Vagina (tissue), 2 donors: ENCODE measurements around the gene FHIT. TPM values are rescaled to one million over a fixed set of nuclear protein-coding genes. Genes with fewer than 3 reads are reported as not detected.

Experiments
- DNase-seq, 2 donors: peaks; one replicate each; pipeline ENCODE4 v3.0.0-alpha.2; 2017; ENCODE audit errors: extremely low spot score in 2 of 2
- H3K27ac ChIP-seq: fragments of 200-600 bp; sonication (generic); one replicate; pipeline ENCODE4 v1.5.1; 2019
- H3K27me3 ChIP-seq: fragments of 200-600 bp; sonication (generic); one replicate; pipeline ENCODE4 v1.5.1; 2019
- H3K36me3 ChIP-seq, 2 donors: fragments of 200-600 bp; sonication (generic); one replicate each; pipeline ENCODE4 v1.5.1; 2017 to 2019
- H3K4me1 ChIP-seq: fragments of 200-600 bp; sonication (generic); one replicate; pipeline ENCODE4 v1.5.1; 2019
- H3K4me3 ChIP-seq, 2 donors: fragments of 200-600 bp; sonication (generic); 1 replicate in 1 of 2; 2 replicates in 1 of 2; pipeline ENCODE4 v1.5.1; 2016 to 2019
- H3K9me3 ChIP-seq: fragments of 200-600 bp; sonication (generic); one replicate; pipeline ENCODE4 v1.5.1; 2019
- POLR2A ChIP-seq, 2 donors: fragments of 450-650 bp; IDR thresholded peaks; one replicate each; pipeline ENCODE4 v1.6.1; 2017; ENCODE audit warnings: antibody characterized with exemption in 2 of 2, mild to moderate bottlenecking in 2 of 2, moderate library complexity in 2 of 2
- POLR2AphosphoS5 ChIP-seq, 2 donors: sonication (generic); formaldehyde crosslinking; IDR thresholded peaks; one replicate each; pipeline ENCODE4 v1.9.0; 2017; ENCODE audit warnings: antibody characterized with exemption in 2 of 2, mild to moderate bottlenecking in 2 of 2, low read depth in 1 of 2; ENCODE audit not compliant: insufficient read depth in 1 of 2
- intact Hi-C: fragments of 100-400 bp; cut with DNase I; formaldehyde crosslinking; loops from one replicate; pipeline ENCODE4 v1.15.1; 2023
- total RNA-seq: library from RNA; depleted of rRNA; stranded (reverse); fragments of >200 nt; gene quantifications from one replicate; pipeline ENCODE4 v1.2.3, GENCODE V29; 2016
- TF ChIP-seq, protein P1 (sequence below), 3 experiments: fragments of 450-650 bp in 2 of 3; fragments of 200-600 bp in 1 of 3; sonication (generic) in 1 of 3; IDR thresholded peaks; one replicate each; pipeline ENCODE4 v1.5.1; 2017 to 2019; ENCODE audit warnings: antibody characterized with exemption in 3 of 3, mild to moderate bottlenecking in 2 of 3, moderate library complexity in 2 of 3

FHIT gene
- total RNA-seq, 1 donor from 2014 or later, result 7.9 TPM

GRCh38 chr3:60133269-60134162 lies 1117.7 kb downstream of the FHIT start:
- Histone ChIP-seq H3K36me3 (no peaks in the 10 kb centered on the region), H3K27ac (no peak overlapping the region), H3K27me3 (no peaks in the 10 kb centered on the region), H3K9me3 (no peaks in the 10 kb centered on the region), H3K4me1 (no peaks in the 10 kb centered on the region), H3K4me3 (no peak overlapping the region)
- no peak for DNase-seq
- intact Hi-C loops, result no loop called here
- TF ChIP-seq POLR2A (IDR thresholded peaks at IDR 0.05) (no peak), POLR2AphosphoS5 (IDR thresholded peaks at IDR 0.05; ENCODE audit: insufficient read depth in 1 of 2, low read depth in 1 of 2) (no peak)
- TF ChIP-seq, protein P1, sequence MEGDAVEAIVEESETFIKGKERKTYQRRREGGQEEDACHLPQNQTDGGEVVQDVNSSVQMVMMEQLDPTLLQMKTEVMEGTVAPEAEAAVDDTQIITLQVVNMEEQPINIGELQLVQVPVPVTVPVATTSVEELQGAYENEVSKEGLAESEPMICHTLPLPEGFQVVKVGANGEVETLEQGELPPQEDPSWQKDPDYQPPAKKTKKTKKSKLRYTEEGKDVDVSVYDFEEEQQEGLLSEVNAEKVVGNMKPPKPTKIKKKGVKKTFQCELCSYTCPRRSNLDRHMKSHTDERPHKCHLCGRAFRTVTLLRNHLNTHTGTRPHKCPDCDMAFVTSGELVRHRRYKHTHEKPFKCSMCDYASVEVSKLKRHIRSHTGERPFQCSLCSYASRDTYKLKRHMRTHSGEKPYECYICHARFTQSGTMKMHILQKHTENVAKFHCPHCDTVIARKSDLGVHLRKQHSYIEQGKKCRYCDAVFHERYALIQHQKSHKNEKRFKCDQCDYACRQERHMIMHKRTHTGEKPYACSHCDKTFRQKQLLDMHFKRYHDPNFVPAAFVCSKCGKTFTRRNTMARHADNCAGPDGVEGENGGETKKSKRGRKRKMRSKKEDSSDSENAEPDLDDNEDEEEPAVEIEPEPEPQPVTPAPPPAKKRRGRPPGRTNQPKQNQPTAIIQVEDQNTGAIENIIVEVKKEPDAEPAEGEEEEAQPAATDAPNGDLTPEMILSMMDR (IDR thresholded peaks at IDR 0.05), result no peak

- intact Hi-C loops, result no loop called here
- no peaks in the 10 kb centered on the region for H3K4me1 ChIP-seq
- H3K4me3 ChIP-seq, result no peak overlapping the region
- H3K9me3 ChIP-seq, result no peaks in the 10 kb centered on the region
- no peaks in the 10 kb centered on the region for H3K27me3 ChIP-seq
- no peaks in the 10 kb centered on the region for H3K36me3 ChIP-seq
- no peak for DNase-seq
- no peak overlapping the region for H3K27ac ChIP-seq
- TF ChIP-seq POLR2A (IDR thresholded peaks at IDR 0.05) (no peak), POLR2AphosphoS5 (IDR thresholded peaks at IDR 0.05; ENCODE audit: insufficient read depth in 1 of 2, low read depth in 1 of 2) (no peak)
- TF ChIP-seq, protein P1 (IDR thresholded peaks at IDR 0.05), result no peak
These were observed 1119.6 kb downstream of the FHIT start for GRCh38 chr3:60131618-60132017.

DNA sequence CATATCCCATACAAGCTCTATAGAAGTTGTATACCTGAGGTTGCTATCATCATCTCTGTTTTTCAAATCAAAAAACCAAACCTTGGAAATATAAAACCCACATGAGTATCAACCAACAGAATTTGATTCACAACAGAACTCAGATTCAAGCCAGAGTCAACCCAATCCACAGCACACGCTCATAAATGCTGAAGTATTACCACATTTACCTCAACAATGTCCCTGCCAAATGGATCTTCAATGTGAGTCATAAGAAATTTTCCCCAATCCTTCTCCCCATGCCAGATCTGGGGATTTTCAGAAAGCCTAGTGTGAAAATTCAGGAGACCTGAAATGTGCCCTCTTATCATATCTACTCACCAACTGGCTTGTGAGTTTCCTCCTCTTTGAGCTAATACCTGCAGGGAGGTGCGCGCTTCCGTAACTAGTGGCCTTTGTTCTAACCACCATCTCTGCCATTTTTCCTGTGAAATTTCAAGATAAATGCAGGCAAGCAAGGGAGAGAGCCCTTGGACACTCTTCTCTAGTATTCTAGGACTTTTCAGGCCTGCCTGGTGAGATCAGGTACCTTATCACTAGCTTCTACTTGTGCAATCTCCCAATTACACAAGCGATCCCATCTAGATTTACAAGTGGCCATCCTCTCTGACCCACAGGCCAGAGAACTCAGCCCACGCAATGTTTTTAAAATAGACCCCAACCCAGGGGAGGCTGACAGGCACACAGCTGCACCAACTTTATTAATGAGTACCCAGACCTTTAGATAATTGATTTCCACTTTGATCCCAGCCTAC lies 1124.5 kb downstream of the FHIT start:
- H3K27me3 ChIP-seq, result no peaks in the 10 kb centered on the region
- TF ChIP-seq POLR2A (IDR thresholded peaks at IDR 0.05) (no peak), POLR2AphosphoS5 (IDR thresholded peaks at IDR 0.05; ENCODE audit: insufficient read depth in 1 of 2, low read depth in 1 of 2) (no peak)
- TF ChIP-seq, protein P1 (IDR thresholded peaks at IDR 0.05), result no peak
- H3K9me3 ChIP-seq, result no peaks in the 10 kb centered on the region
- H3K27ac ChIP-seq, result no peak overlapping the region
- H3K4me3 ChIP-seq, result no peak overlapping the region
- H3K4me1 ChIP-seq, result no peaks in the 10 kb centered on the region
- no peaks in the 10 kb centered on the region for H3K36me3 ChIP-seq
- intact Hi-C loops, result no loop called here
- no peak for DNase-seq

DNA sequence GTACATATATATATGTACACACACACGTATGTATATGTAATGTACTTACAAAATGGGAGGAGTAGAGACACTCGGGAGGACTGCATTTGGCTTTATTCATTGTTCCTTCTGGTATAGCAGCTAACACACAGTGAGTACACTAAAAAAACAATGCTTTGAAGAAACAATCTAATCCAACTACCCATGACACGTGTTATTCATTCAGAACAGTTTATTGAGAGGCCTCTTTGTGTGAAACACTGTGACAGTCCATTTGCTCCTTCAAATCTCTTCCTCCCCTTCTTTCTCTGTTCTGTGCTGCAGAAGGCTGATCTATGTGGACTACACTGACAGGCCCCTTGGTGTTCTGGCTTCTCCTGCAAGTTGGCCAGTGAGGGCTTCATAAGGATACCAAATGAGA lies 1125.6 kb downstream of the FHIT start:
- Histone ChIP-seq H3K4me3 (no peak overlapping the region), H3K9me3 (no peaks in the 10 kb centered on the region), H3K27me3 (no peaks in the 10 kb centered on the region), H3K36me3 (no peaks in the 10 kb centered on the region), H3K4me1 (no peaks in the 10 kb centered on the region), H3K27ac (no peak overlapping the region)
- TF ChIP-seq, protein P1 (IDR thresholded peaks at IDR 0.05), result no peak
- no peak for TF ChIP-seq POLR2AphosphoS5 (IDR thresholded peaks at IDR 0.05; ENCODE audit: insufficient read depth in 1 of 2, low read depth in 1 of 2)
- TF ChIP-seq POLR2A (IDR thresholded peaks at IDR 0.05), result no peak
- intact Hi-C loops, result no loop called here
- DNase-seq, result no peak
